C4-2B (cell line): Measurements from ENCODE around the gene FAM20C.

Experiments
- CTCF ChIP-seq: fragments of 450-650 bp; conservative IDR thresholded peaks from 2 replicates; pipeline ENCODE4 v1.5.1; 2017; ENCODE audit warnings: mild to moderate bottlenecking
- ZFX ChIP-seq: fragments of 450-650 bp; IDR thresholded peaks from 2 replicates; pipeline ENCODE4 v1.6.1; 2017

- TF ChIP-seq CTCF (no peak), ZFX (no peak)
These were observed 5.3 kb downstream of the FAM20C start for GRCh38 chr7:197413-198335.
